H1 (cell line): ENCODE results near the gene PLCB2. TPM values are rescaled to one million over a fixed set of nuclear protein-coding genes. Genes with fewer than 3 reads are reported as not detected.

ENCODE experiments used
- CTCF ChIA-PET: fragments of 300-600 bp; sonication (Branson Sonifier 250); formaldehyde crosslinking; loops from one replicate; lab custom pipeline; 2021; ENCODE audit not compliant: partially characterized antibody; lab: Charles Lee
- POLR2A ChIA-PET: fragments of 300-600 bp; sonication (Branson Sonifier 250); formaldehyde crosslinking; loops from one replicate; lab custom pipeline; 2021; ENCODE audit warnings: inconsistent platforms; ENCODE audit not compliant: partially characterized antibody; lab: Charles Lee
- DNase-seq, 2 experiments: peaks; one replicate each; pipeline versions ENCODE4 v3.0.0 to v3.0.0-alpha.2; 2010 to 2022; ENCODE audit warnings: low spot score in 2 of 2, low read depth in 1 of 2, mixed read lengths in 1 of 2
- FAIRE-seq: peaks from 2 replicates; lab custom pipeline; 2011; peaks lifted over from hg19 to GRCh38; lab: Jason Lieb, UNC
- H2AFZ ChIP-seq: 2 replicates; pipeline ENCODE4 v1.8.1; 2012; ENCODE audit warnings: low read length, inconsistent platforms
- H2AK5ac ChIP-seq: 2 replicates; pipeline ENCODE4 v1.6.1; 2013; ENCODE audit warnings: low read depth, low read length
- H2BK120ac ChIP-seq: replicated peaks from 2 replicates; pipeline ENCODE3; 2013; ENCODE audit warnings: low read depth, low read length, inconsistent platforms
- H2BK12ac ChIP-seq: 2 replicates; pipeline ENCODE4 v1.6.1; 2013; ENCODE audit warnings: low read depth, low read length
- H2BK15ac ChIP-seq: 2 replicates; pipeline ENCODE4 v1.6.1; 2013; ENCODE audit warnings: low read length
- H2BK20ac ChIP-seq: 2 replicates; pipeline ENCODE4 v1.6.1; 2013; ENCODE audit warnings: low read length
- H2BK5ac ChIP-seq: 2 replicates; pipeline ENCODE4 v1.6.1; 2013; ENCODE audit warnings: low read depth, low read length
- H3K14ac ChIP-seq: 2 replicates; pipeline ENCODE4 v1.6.1; 2013; ENCODE audit warnings: inconsistent platforms; ENCODE audit not compliant: insufficient read length
- H3K18ac ChIP-seq: 2 replicates; pipeline ENCODE4 v1.6.1; 2013; ENCODE audit warnings: low read length; ENCODE audit errors: extremely low read depth
- H3K23ac ChIP-seq: 2 replicates; pipeline ENCODE4 v1.6.1; 2013; ENCODE audit warnings: inconsistent platforms; ENCODE audit not compliant: insufficient read length
- H3K23me2 ChIP-seq: 2 replicates; pipeline ENCODE4 v1.6.1; 2013; ENCODE audit warnings: low read depth, low read length
- H3K27ac ChIP-seq: 2 replicates; pipeline ENCODE4 v1.6.1; 2011; ENCODE audit warnings: low read depth, low read length, inconsistent platforms
- H3K27me3 ChIP-seq, 4 experiments: replicated peaks in 1 of 4; 1 replicate in 1 of 4; 2 replicates in 3 of 4; pipeline versions ENCODE4 v1.6.1 to v1.8.1; 2011 to 2013; ENCODE audit warnings: low read length in 3 of 4, mild to moderate bottlenecking in 3 of 4, inconsistent platforms in 2 of 4, mixed read lengths in 2 of 4, moderate library complexity in 1 of 4; ENCODE audit not compliant: control insufficient read depth in 3 of 4, insufficient read depth in 3 of 4; ENCODE audit errors: extremely low read depth in 1 of 4
- H3K36me3 ChIP-seq, 4 experiments: 2 replicates each; pipeline versions ENCODE4 v1.6.1 to v1.8.1; 2011 to 2013; ENCODE audit warnings: mild to moderate bottlenecking in 4 of 4, low read length in 3 of 4, moderate library complexity in 2 of 4, control low read depth in 1 of 4, inconsistent platforms in 1 of 4; ENCODE audit not compliant: insufficient read depth in 4 of 4, control insufficient read depth in 2 of 4
- H3K4ac ChIP-seq: replicated peaks from 2 replicates; pipeline ENCODE3; 2013; ENCODE audit warnings: low read length, low read depth, mixed read lengths, inconsistent platforms; ENCODE audit not compliant: insufficient read length
- H3K4me1 ChIP-seq, 4 experiments: replicated peaks in 1 of 4; 1 replicate in 1 of 4; 2 replicates in 3 of 4; pipeline versions ENCODE4 v1.6.1 to v1.8.1; 2011 to 2013; ENCODE audit warnings: low read length in 3 of 4, inconsistent platforms in 2 of 4, mixed read lengths in 1 of 4; ENCODE audit not compliant: insufficient read depth in 4 of 4, control insufficient read depth in 3 of 4
- H3K4me2 ChIP-seq, 2 experiments: 2 replicates each; pipeline versions ENCODE4 v1.6.1 to v1.8.1; 2011 to 2013; ENCODE audit warnings: low read depth in 2 of 2, low read length in 2 of 2, control low read depth in 1 of 2, inconsistent platforms in 1 of 2, mild to moderate bottlenecking in 1 of 2; ENCODE audit not compliant: insufficient read depth in 1 of 2
- H3K4me3 ChIP-seq, 4 experiments: fragments of 200-600, 300-600 bp in 1 of 4; sonication (generic), shearing (Covaris generic), sonication (Bioruptor Twin) in 1 of 4; 2 replicates each; pipeline versions ENCODE4 v1.5.1 to v1.8.1; 2011 to 2016; ENCODE audit warnings: low read length in 4 of 4, low read depth in 3 of 4, control low read depth in 2 of 4, inconsistent platforms in 2 of 4, mild to moderate bottlenecking in 2 of 4, mixed read lengths in 1 of 4, moderate library complexity in 1 of 4; ENCODE audit not compliant: insufficient read depth in 2 of 4; ENCODE audit errors: extremely low read depth in 1 of 4
- H3K56ac ChIP-seq: replicated peaks from 2 replicates; pipeline ENCODE3; 2013; ENCODE audit warnings: low read depth, mild to moderate bottlenecking, mixed read lengths, low read length, inconsistent platforms; ENCODE audit not compliant: insufficient read length
- H3K79me1 ChIP-seq: 2 replicates; pipeline ENCODE4 v1.6.1; 2013; ENCODE audit warnings: low read depth, low read length, control low read depth
- H3K79me2 ChIP-seq, 2 experiments: 2 replicates each; pipeline versions ENCODE4 v1.6.1 to v1.8.1; 2012 to 2013; ENCODE audit warnings: low read length in 2 of 2, mild to moderate bottlenecking in 2 of 2, inconsistent platforms in 1 of 2; ENCODE audit not compliant: insufficient read depth in 2 of 2, control insufficient read depth in 1 of 2
- H3K9ac ChIP-seq, 4 experiments: replicated peaks in 1 of 4; 1 replicate in 1 of 4; 2 replicates in 3 of 4; pipeline versions ENCODE4 v1.6.1 to v1.8.1; 2011 to 2013; ENCODE audit warnings: low read depth in 3 of 4, low read length in 3 of 4, control low read depth in 2 of 4, mild to moderate bottlenecking in 2 of 4, moderate library complexity in 2 of 4, inconsistent platforms in 1 of 4; ENCODE audit errors: extremely low read depth in 1 of 4
- H3K9me3 ChIP-seq, 2 experiments: 2 replicates each; pipeline versions ENCODE4 v1.6.1 to v1.8.1; 2012 to 2013; ENCODE audit warnings: mild to moderate bottlenecking in 2 of 2, moderate library complexity in 2 of 2, control low read depth in 1 of 2, inconsistent platforms in 1 of 2, low read depth in 1 of 2, low read length in 1 of 2, mixed read lengths in 1 of 2; ENCODE audit not compliant: insufficient read depth in 2 of 2
- H4K20me1 ChIP-seq, 2 experiments: replicated peaks in 1 of 2; 2 replicates each; pipeline versions ENCODE3 to v1.8.1; 2011 to 2013; ENCODE audit warnings: inconsistent platforms in 2 of 2, low read length in 2 of 2, mild to moderate bottlenecking in 1 of 2; ENCODE audit not compliant: insufficient read depth in 2 of 2, control insufficient read depth in 1 of 2
- H4K5ac ChIP-seq: 2 replicates; pipeline ENCODE4 v1.6.1; 2013; ENCODE audit warnings: low read length, low read depth, mixed read lengths, inconsistent platforms; ENCODE audit not compliant: insufficient read length
- H4K8ac ChIP-seq: 2 replicates; pipeline ENCODE4 v1.8.0; 2013; ENCODE audit warnings: mild to moderate bottlenecking, moderate library complexity, low read length, inconsistent platforms; ENCODE audit not compliant: insufficient read depth; ENCODE audit errors: extremely low read depth
- H4K91ac ChIP-seq: replicated peaks from 2 replicates; pipeline ENCODE3; 2013; ENCODE audit warnings: low read length, mixed read lengths, inconsistent platforms; ENCODE audit not compliant: insufficient read length
- CBX5 ChIP-seq: fragments of 300-800, 300-1000 bp; sonication (generic); IDR thresholded peaks from 2 replicates; pipeline ENCODE4 v1.7.1; 2016; ENCODE audit warnings: antibody characterized with exemption, low read length, low read depth
- CTBP2 ChIP-seq: IDR thresholded peaks from 2 replicates; pipeline ENCODE4 v1.7.0; 2011; ENCODE audit warnings: borderline replicate concordance, mild to moderate bottlenecking, moderate library complexity, mixed read lengths, low read length; ENCODE audit not compliant: insufficient read depth, insufficient read length
- RAD21 ChIP-seq, 2 experiments: IDR thresholded peaks in 1 of 2; conservative IDR thresholded peaks in 1 of 2; 2 replicates each; pipeline ENCODE4 v1.6.1; 2011; ENCODE audit warnings: low read depth in 2 of 2, low read length in 2 of 2, improper control_type of control experiment in 1 of 2, inconsistent platforms in 1 of 2, mild to moderate bottlenecking in 1 of 2, moderate library complexity in 1 of 2
- RNF2 ChIP-seq: fragments of 200-900, 300-1000 bp; sonication (generic); IDR thresholded peaks from 2 replicates; pipeline ENCODE4 v1.7.1; 2016; ENCODE audit warnings: borderline replicate concordance, low read depth, mild to moderate bottlenecking, antibody characterized with exemption, low read length; ENCODE audit not compliant: poor library complexity, severe bottlenecking; ENCODE audit errors: missing control alignments
- SRF ChIP-seq: IDR thresholded peaks from 2 replicates; pipeline ENCODE4 v1.6.1; 2011; ENCODE audit warnings: mild to moderate bottlenecking, low read depth, low read length, moderate library complexity
- WGBS, 2 experiments: shearing (Covaris generic) in 1 of 2; methylation state at CpG; one replicate each; pipeline versions ENCODE4 v1.1.6 to v1.1.7; 2013 to 2015; ENCODE audit warnings: low lambda C conversion rate in 2 of 2, mixed read lengths in 2 of 2, inconsistent platforms in 1 of 2, low coverage in 1 of 2, missing lambda C conversion rate in 1 of 2; ENCODE audit not compliant: insufficient replicate concordance in 2 of 2, insufficient coverage in 1 of 2, insufficient read length in 1 of 2; ENCODE audit errors: extremely low coverage in 1 of 2, missing lambda C conversion rate in 1 of 2; 5-methylcytosine and 5-hydroxymethylcytosine counted together
- polyA plus RNA-seq, 7 experiments: library from polyadenylated mRNA; depleted of rRNA in 3 of 7; stranded (reverse) in 5 of 7; unstranded in 2 of 7; fragments of >200 nt in 5 of 7; fragments of 200-250 nt in 2 of 7; gene quantifications; 1 replicate in 5 of 7; 2 replicates in 1 of 7; 4 replicates in 1 of 7; pipeline versions ENCODE4 v1.2.1 to v1.2.3, GENCODE V29; 2011 to 2013; ENCODE audit warnings: missing spikeins in 2 of 7, mixed read lengths in 2 of 7
- total RNA-seq: library from RNA; stranded (reverse); fragmentation: NEBNext Ultra II Directional; extraction: Animal tissue kit (Norgen Biotek cat#: 25700); gene quantifications from 2 replicates; pipeline ENCODE4 v1.2.1, GENCODE V29; 2021
- TF ChIP-seq, protein P1 (sequence below): IDR thresholded peaks from 2 replicates; pipeline ENCODE4 v1.6.1; 2012; ENCODE audit warnings: inconsistent platforms
- TF ChIP-seq, protein P2 (sequence below), 3 experiments: IDR thresholded peaks; 1 replicate in 2 of 3; 2 replicates in 1 of 3; pipeline versions ENCODE4 v1.5.1 to v1.6.1; 2011; ENCODE audit warnings: low read length in 3 of 3, mild to moderate bottlenecking in 3 of 3, inconsistent platforms in 2 of 3, low read depth in 1 of 3, moderate library complexity in 1 of 3; ENCODE audit not compliant: insufficient read depth in 1 of 3; ENCODE audit errors: control extremely low read depth in 1 of 3

The PLCB2 gene
- total and polyA plus RNA-seq, 2 of the 8 experiments (the other 6 are each of a cell fraction or from before 2014, with no cell fraction given), result 7.2 to 8.4 TPM

DNA sequence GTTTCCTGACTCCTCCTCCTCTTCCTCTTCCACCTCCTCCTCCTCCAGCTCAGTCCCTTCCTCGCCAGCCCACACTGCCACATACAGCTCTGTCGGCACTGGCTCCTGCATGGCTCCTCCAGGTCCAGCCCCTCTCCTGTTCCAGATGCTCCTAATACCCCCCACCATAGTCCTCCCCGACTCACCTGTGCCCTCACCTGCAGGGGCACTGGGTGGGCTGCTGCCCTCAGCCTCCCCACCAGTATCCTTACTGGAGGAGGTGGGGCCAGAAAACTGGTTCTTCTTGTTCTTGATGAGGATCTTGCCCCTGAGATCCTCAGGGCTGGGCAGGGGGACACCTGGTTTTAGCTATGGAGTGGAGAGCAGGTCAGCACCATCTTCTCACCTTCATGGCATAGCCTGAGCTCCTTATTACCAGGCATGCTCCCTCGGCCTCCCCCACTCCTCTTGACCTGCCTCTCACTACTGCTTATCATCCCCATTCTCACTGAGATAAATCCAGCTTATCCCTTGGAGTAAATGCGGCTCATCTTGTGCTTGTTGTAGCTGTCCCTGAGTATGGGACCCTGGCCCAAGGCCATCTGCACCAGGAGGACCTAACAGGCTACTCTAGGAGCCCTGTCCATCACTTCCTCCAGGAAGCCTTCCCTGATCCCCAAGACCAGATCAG is 11.0 kb downstream of the PLCB2 start:
- Histone ChIP-seq H3K18ac (no peak overlapping the region; the same call in 1 of the 2 replicates), H3K79me1 (no peaks in the 10 kb centered on the region), H3K4ac (no peak overlapping the region), H3K23me2 (no peaks in the 10 kb centered on the region), H3K27ac (no peak overlapping the region), H2AFZ (no peak overlapping the region), H3K79me2 (no peaks in the 10 kb centered on the region), H3K9me3 (0 out of 4 replicates have a peak, but pooled peaks cover 0 to 3% of the 10 kb centered on the region in 2 experiments), H3K4me2 (peak overlapping the region in 1 of 2 experiments; percentile 30; a peak in 1 of 4 replicates), H3K23ac (no peak overlapping the region), H2BK120ac (no peak overlapping the region), H3K9ac (no peak overlapping the region), H3K14ac (no peak overlapping the region), H2BK12ac (peak overlapping the region; percentile 17; the same call in 1 of the 2 replicates), H3K56ac (no peak overlapping the region), H2BK5ac (0 out of 2 replicates have a peak overlapping the region, but pooled peaks have one; percentile 2), H2BK15ac (0 out of 2 replicates have a peak overlapping the region, but pooled peaks have one; percentile 29), H4K5ac (no peak overlapping the region), H2AK5ac (no peak overlapping the region), H4K91ac (peak overlapping the region; percentile 79), H3K36me3 (no peaks in the 10 kb centered on the region), H4K8ac (no peak overlapping the region; the same call in 1 of the 2 replicates), H4K20me1 (peaks cover 0 to 1% of the 10 kb centered on the region in 2 experiments), H3K4me1 (peaks cover 0 to 18% (median 5%) of the 10 kb centered on the region in 4 experiments; a peak in 6 of 7 replicates), H2BK20ac (no peak overlapping the region), H3K27me3 (peaks cover 6 to 23% (median 15%) of the 10 kb centered on the region in 4 experiments; a peak in 6 of 7 replicates), H3K4me3 (no peak overlapping the region)
- WGBS, 2 experiments, result 79% methylated on average over 5 of the region's 5 CpGs; no CpG with 5 or more reads in 1 of the 2 experiments
- POLR2A ChIA-PET, result interaction anchor here (0.7 to 1.6 kb wide), 4 partner anchors 13 to 57 kb away, joined by 3 to 5 read pairs (median 4); partner anchors contain the start of gene ANKRD63
- no peak for DNase-seq
- CTCF ChIA-PET, result interaction anchor here (0.7 to 16.2 kb wide), 6 partner anchors 11 to 192 kb away, joined by 3 to 518 read pairs (median 106); partner anchors contain the start of genes ANKRD63, CCDC9B, INAFM2 and PLCB2
- no peak for FAIRE-seq
- TF ChIP-seq, protein P1, sequence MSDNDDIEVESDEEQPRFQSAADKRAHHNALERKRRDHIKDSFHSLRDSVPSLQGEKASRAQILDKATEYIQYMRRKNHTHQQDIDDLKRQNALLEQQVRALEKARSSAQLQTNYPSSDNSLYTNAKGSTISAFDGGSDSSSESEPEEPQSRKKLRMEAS, result no peak
- TF ChIP-seq RNF2 (no peak), SRF (no peak), RAD21 (IDR thresholded peaks at IDR 0.05 in 1 of 2, conservative IDR thresholded peaks at IDR 0.05 in 1 of 2; ENCODE audit: low read depth in 2 of 2, low read length in 2 of 2) (no peak), CBX5 (no peak), CTBP2 (no peak)
- TF ChIP-seq, protein P2, sequence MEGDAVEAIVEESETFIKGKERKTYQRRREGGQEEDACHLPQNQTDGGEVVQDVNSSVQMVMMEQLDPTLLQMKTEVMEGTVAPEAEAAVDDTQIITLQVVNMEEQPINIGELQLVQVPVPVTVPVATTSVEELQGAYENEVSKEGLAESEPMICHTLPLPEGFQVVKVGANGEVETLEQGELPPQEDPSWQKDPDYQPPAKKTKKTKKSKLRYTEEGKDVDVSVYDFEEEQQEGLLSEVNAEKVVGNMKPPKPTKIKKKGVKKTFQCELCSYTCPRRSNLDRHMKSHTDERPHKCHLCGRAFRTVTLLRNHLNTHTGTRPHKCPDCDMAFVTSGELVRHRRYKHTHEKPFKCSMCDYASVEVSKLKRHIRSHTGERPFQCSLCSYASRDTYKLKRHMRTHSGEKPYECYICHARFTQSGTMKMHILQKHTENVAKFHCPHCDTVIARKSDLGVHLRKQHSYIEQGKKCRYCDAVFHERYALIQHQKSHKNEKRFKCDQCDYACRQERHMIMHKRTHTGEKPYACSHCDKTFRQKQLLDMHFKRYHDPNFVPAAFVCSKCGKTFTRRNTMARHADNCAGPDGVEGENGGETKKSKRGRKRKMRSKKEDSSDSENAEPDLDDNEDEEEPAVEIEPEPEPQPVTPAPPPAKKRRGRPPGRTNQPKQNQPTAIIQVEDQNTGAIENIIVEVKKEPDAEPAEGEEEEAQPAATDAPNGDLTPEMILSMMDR (IDR thresholded peaks at IDR 0.05; ENCODE audit: control extremely low read depth in 1 of 3, insufficient read depth in 1 of 3, low read depth in 1 of 3, low read length in 3 of 3), result no peak
